SIG-M5 treated with dmso at 0.1 percent for 504 hours (cell line): ENCODE measurements around the gene CYTIP.

Source experiments
- DNase-seq: peaks from one replicate; lab custom pipeline; 2025; ENCODE audit not compliant: unreplicated experiment; lab: John Stamatoyannopoulos, UW

Gene CYTIP

DNA sequence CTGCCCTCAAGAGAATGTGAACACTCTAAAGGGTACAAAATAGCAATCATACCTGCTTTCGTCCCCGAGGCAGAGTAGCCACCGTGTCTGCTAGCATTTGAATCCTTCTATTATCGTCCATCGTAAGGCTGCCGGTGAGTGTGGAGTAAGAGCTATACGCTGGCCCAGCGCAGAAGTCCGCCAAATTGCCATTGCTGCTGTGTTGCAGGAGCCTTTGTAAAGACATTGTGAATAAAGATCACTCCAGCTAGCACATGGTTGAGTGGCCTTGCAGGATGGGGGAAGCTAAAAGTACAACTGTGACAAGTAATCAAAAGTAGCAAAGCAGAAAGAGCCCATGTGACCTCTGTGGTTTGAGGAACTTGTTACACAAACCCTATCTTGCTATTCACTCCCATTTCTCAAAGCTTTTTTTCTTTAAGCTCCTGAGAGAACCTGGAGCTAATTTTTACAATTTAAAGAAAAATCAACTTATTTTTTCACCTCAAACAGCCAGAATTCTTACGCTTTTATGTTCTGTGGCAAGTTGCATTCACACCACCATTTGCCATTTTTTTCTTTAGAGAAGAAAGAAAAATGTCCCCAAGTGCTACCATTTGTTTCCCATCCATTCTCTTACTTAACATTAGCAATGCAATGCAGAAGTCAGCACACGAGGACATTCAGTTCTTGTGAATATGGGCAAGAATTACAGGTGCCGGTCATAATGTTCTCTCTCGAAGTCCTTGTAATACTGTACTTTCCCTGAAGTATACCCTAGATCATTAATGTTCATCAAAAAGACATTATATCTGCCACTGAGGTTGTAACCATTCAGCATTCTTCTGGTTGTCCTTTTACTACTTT, at the start of gene CYTIP:
Gene CYTIP (minus strand): TSS at position 295 of the 846 bp plus-strand sequence. CDS start 69 bp downstream, at position 226.
- peak; percentile 88 for DNase-seq

DNA sequence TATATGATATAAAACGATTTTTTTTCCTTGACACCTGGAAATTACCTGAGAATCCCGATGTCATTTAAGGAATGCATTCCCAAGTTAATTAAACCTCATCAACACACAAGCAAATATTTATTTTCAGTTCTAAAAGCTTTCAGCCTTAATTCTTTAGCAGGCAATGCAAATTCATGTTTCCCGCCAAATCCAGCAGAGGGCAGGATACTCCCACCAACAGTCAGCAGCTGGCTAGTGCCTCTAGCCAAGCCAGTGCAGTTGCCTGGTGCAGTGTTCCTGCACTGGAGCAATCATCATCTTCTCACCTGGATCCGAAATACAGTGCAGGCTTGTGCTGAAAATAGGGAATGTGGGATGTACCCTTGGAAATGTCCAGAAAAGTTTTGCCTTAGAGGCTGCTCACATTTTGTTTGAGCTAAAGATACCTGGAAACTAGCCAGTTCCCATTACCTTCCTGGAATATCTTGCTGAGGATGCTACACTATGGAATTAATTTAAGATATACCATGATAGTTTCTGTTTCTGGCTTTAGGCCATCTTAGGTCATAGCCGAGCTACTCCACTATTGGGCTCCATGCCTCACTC, 48.4 kb upstream of the CYTIP start:
- peak; percentile 60 for DNase-seq

DNA sequence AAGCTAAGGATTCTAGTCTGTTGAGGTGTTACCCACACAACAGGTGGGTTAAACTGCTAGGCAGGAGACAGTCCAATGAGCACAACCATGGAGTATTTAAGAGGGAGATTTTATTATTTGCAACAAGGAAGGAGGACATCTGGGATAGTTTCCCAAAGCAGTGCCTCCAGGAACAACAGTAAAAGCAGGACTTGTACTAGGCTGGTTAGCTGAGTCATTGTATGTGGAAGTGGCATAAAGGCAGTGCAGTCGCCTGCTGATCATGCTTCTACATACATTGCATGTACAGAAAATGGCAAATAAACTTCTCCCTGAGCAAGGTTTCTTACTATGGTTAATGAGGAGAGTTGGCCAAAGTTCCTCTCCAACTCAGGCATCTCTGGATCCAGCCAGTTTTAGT, 46.1 kb upstream of the CYTIP start:
- no peak for DNase-seq

DNA sequence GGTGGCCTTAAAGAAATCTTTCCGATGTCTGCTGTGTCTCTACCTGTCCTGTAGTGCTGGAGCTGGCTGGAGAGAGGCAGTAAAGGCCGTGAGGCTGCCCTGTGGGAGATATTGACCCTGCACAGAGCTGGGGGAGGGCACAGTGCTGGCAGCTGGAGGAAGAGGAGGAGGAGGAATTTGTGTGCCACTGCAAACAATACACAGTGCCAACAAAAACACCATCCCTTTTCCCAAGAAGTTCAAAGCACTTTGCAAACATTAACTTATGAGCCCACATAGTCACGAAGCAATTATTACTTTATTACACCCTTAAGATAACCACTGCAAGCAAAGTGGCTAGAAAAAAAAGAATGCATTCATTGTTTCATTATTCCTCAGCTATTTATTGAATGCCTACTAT, 45.0 kb upstream of the CYTIP start:
- DNase-seq, result no peak

DNA sequence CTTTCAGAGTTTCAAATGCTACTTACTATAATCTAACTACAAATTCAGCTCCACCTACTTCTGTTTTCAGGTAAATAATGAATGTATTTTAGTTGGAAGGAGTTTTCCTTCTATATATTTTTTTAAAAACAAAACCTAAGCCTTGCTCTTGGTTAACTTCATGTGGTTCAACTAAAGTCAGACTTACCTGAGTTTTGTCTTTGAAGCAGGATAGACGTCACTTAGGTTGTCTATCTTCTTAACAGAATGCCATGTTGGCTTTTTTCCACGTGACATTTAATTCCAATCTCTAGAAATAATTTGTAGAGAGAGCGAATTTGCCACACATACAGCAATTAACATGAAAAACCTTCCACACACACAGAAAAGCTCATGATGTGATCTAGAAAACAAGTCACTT, 43.9 kb upstream of the CYTIP start:
- no peak for DNase-seq

DNA sequence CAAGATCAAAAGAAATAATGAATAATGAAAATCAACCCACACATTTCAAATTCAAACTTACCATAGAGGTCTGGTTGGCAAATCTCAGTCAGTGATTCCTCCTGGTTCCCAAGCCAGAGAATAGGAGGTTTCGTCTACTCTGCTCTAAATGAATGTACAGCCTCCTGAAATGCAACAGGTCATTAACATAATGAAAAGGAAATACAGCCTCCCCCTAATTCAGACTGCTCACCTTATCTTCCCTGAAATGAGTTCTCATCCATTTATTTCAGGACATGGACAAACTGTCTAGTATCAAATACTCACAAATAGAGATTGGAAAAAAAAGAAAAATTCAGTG, 43.4 kb upstream of the CYTIP start:
- DNase-seq, result no peak

DNA sequence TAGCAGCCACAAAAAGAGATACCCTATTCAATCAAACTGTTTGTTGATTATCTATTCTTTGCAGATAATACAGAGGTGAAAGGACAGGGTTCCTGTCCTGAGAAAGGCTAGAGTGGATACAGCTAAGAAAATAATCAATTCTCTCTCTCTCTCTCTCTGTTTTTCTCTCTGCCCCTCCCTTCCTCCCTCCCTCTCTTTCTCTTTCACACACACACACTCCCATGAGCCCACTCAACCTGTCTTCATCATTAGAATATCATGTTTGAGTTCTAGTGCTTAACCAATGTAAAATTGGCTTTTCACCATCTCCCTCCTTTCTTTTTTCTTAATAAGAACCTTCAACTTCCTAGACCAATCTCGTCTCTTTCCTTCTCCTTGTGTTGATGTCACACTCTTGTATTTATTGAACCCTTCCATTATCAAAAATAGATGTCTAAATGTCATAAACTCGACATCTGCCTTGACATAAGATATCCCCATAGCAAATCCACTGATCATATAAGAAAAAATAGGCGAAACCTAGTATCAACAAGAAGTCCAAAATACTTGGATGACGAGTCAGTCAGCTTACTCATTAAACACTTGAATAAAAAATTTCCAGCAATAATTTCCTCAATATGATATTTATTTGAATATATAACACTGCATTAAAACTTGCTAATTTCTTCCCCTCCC, 42.8 kb upstream of the CYTIP start:
- no peak for DNase-seq

DNA sequence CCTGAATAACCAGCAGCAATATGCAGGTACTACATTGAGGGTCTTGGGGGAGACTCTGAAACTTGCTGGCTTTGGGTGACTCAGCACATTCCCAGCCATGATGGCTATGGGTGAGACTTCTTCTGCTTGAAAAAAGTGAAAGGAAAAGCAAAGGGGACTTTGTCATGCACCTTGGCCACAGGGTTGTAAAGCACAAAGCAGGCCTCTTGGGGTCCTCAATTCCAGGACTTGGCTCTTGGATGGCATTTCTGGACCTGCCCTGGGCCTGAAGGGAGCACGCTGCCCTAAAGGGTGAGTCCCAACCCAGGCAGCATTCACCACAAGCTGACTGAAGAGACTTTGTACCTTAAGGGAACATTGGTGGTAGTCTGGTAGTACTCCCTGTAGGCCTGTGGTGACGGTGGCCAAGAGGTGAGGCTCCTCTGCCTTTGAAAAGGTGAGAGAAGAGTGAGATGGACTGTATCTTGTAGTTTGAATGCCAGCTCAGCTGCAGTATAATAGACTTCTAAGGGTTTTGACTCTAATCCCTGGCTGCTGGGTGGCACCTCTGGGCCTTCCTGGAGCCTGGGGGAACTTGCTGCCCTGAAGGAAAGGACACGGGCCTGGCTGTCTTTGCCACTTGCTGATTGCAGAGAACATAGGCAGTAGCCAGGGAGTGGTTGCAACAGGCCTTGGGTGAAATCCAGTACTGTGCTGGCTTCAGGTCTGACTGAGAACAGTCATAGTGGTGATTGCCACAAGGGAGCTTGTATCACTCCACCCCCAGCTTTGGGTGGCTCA, 36.5 kb upstream of the CYTIP start:
- peak; percentile 20 for DNase-seq

DNA sequence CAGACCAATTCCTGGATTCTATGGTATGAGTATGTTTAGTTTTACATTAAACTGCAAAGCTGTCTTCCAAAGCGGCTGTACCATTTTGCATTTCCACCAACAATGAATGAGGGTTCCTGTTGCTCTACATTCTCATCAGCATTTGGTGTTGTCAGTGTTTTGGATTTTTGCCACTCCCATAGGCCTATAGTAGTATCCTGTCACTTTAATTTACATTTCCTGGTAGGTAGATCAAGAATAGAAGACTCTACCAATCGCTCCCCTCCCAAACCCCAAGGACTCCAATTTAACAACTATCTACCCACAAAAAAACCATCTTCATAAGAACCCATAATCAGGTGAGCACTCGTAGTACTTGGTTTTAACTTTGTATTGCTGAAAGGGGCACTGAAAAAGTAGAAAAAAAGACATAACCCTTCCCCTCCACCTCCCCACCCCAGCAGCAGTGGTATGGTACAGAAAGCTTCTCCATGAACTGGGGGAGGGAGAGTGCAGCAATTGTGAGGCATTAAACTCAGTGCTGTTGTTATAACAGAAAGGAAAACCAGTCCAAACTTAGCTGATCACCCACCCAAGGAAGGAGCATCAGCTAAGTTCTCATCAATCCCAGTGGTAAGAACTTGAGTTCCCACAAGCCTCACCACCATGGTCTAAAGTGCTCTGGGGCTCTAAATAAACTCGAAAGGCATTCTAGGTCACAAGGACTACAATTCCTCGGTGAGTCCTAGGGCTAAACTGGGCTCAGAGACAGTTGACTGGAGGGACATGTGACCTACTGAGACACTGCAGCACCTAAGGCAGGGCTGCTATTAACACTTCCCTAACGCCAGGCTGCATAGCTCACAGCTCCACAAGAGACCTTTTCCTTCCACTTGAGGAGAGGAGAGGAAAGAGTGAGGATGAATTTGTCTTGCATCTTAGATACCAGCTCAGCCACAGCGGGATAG, 35.5 kb upstream of the CYTIP start:
- DNase-seq, result no peak

DNA sequence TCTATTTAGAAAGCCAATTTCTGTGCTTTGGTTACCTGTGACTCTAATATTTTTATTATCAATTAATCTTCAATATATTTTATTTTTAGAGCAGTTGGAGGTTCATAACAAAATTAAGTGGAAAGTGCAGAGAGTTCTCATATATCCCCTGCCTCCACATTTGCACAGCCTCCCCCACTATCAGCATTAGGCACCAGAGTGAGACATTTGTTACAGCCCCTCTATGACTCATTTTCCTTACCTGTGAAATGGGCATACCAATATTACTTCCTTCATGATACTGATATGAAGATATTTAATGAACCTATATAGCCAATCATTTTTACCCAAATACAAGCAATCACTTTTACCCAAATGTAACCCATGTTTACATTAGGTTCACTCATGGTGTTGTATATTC, 34.0 kb upstream of the CYTIP start:
- no peak for DNase-seq

DNA sequence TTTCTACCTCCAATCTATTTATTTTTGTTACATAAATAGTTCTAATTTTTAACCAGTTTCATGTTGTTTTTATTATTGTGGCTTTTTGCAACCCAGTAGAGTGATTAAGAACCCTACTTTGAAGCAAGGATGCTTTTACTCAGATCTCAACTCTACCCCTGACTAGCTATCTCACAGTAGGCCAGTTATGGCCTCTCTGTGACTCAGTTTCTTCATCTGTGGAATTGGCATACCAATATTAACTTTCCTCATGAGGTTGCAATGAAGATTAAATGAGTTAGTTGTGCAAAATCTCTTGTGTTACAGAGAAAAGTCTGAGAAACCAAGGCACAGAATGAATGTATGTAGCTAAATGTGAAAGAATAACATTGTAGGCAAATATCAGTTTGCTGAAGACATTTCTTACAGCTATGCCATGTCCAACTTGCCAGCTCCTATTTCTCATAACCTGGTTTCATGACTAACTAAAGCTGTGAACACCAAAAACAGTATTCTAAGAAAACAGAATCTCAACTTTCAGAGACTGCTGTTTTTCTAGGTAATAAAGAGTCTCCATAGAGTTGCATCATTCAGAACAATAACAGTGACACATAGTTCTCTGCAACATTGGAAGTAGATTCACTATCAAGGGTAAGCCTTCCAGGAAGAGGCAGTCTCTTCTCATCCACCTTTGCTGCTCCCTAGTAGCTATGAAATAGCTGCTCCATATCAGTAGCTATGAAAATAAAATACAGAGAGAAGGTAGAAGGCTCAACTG, 33.2 kb upstream of the CYTIP start:
- no peak for DNase-seq

DNA sequence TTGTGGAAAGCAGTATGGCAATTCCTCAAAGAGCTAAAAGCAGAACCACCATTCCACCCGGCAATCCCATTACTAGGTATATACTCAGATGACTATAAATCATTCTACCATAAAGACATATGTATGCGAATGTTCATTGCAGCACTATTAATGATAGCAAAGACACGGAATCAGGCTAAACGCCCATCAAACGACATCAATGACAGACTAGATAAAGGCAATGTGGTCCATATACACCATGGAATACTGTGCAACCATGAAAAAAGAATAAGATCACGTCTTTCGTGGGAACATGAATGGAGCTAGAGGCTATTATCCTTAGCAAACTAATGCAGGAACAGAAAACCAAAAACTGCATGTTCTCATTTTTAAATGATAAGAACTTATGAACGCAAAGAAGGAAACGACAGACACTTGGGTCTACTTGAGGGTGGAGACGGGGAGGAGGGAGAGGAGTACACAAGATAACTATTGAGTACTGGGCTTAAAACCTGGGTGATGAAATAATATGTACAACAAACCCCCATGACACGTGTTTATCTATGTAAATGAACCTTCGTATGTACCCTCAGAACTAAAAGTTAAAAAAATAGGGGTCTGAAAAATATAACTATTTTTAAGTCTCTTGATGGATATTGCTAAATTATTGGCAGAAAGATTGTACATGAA, 32.0 kb upstream of the CYTIP start:
- no peak for DNase-seq

DNA sequence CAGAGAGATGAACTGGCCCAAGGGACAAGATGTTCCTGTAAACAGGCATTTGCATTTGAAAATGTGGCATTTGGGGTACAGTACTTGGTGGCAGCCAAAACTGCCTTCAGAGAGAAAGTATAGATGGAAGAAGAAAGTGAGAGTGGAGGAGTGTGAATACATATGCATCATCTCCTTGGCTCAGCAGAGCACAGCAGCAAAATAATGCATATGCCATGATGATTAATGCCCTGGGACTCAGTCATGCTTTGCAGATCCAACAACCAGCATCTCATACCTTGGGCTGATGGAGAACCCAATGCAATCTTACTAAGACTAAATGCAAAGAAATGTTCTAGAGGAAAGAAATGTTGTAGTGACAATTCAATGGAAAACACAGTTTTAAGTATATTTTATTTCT, 29.7 kb upstream of the CYTIP start:
- DNase-seq, result no peak

DNA sequence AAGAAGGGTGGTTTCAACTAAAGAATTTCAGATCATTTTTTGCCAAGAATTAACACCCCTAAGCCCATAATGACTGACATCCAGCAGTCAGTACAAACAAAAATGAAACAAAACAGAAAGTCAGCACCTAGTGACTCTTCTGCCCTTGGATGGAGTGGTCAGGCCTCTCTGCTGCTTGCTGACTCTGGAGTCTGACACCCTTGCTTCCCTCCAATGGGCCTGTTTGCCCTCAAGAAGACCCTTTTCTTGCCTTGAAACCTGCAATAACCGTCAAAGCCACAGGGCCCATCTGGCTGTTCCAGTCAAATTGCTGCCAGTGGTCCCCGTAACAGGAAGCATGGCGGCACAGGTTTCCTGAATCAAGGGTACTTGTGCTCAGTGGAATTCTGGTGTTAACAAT, 27.2 kb upstream of the CYTIP start:
- DNase-seq, result no peak

DNA sequence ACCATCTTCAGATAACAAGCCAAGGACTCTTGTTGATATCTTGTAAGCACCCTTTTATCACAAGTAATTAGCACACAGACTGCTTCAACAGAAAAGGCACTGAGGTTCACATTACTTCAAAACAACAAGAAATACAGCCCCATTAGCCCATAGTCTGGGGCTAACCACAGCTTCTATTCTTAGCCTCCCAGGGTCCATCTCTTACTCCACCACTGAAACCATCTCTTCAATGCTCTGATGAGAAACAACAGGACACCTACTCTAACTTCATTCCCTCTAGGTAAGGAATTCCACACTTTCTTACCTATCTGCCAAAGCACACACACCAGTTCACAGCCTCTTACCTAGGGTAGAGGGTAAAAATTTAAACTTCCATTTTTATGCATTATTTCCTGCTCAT, 26.4 kb upstream of the CYTIP start:
- DNase-seq, result peak; percentile 42

DNA sequence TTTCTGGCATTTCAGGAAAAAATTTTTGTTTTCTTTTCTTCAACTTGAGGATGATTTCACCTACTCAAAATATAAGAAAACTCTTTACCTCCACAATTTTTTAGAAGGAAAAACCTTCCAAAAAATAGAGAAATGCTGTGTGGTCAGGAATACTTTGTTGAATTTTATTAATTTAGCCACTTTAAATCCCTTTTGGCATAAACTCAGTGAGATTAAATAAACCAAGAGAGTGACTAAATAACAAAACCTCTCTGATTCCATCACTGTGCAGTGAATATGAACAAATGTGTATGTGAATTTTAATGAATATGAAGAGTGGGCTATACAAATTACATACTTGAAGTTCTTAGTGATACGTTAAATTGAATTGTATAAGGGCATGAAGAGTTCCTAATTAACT, 25.8 kb upstream of the CYTIP start:
- no peak for DNase-seq

DNA sequence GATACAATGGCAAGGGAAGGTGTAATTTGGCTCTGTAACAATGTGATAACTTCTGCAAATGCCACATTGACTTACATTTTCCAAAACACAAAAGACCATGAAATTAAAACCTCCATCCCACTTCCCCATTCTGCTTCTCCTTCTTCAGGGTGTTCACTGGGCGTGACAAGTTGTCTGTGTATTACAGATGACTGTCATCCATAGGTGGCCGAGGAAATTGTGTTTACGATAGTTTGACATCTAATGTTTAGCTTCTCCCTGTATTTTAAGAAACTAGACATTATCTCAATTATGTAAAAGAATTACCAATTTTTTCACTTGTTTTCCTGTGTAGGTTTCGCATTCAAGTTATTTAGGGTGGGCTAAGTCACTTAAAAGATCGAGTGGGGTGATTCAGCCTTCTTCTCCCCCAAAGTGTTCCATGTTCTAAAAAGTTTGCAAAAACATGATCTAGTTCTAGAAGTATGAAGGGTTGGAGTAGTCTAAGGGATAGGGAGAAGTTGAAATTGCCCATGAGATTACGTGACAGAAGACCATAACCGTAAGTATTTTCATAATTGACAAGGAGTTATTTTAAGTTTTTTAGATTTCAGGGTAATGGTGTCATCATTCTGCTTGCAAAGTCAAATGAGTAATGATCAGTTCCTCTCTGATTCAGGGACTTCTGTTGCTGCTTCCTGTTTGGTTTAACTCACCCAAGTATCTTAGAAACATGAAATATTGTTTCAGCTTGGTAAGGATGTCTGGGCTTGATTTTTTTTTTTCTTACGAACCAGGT, 25.2 kb upstream of the CYTIP start:
- peak; percentile 97 for DNase-seq

DNA sequence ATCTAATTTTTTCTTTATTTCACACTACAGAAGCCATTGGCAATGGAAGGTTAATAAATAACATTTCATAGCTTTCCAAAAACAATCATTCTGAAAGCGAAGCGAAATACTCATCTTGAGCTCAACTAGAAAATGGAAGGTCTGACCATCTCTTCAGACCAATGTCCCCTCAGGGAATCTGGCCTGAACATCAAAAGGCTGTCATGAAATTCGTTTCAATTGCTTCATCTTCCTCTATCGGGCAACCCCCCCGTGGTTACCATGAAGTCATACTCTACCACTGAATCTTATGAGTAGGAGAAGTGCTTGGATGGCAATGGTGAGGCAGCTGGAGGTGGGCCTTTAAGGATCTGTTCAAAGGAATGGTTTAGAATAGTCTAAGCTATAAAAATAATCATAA, 22.9 kb upstream of the CYTIP start:
- peak; percentile 18 for DNase-seq
